HEK293 (cell line): ENCODE results near the gene DNAH9.

ENCODE experiments used
- CTCF ChIP-seq: fragments of 450-650 bp; formaldehyde crosslinking; IDR thresholded peaks from 2 replicates; pipeline ENCODE4 v1.5.1; 2016; ENCODE audit warnings: missing biosample characterization, missing genetic modification characterization
- HOXA7 ChIP-seq: sonication (generic); formaldehyde crosslinking; IDR thresholded peaks from 2 replicates; pipeline ENCODE4 v1.8.1; 2022; ENCODE audit warnings: missing genetic modification reagents, borderline replicate concordance
- KLF17 ChIP-seq: fragments of 450-650 bp; formaldehyde crosslinking; IDR thresholded peaks from 2 replicates; pipeline ENCODE4 v1.5.1; 2016; ENCODE audit warnings: missing biosample characterization, missing genetic modification characterization
- SP2 ChIP-seq: fragments of 450-650 bp; formaldehyde crosslinking; IDR thresholded peaks from 2 replicates; pipeline ENCODE4 v1.5.1; 2016; ENCODE audit warnings: missing biosample characterization, missing genetic modification characterization
- ZBTB11 ChIP-seq: fragments of 450-650 bp; formaldehyde crosslinking; conservative IDR thresholded peaks from 2 replicates; pipeline ENCODE4 v1.5.1; 2016; ENCODE audit warnings: low read depth, missing biosample characterization, missing genetic modification characterization
- ZNF121 ChIP-seq: fragments of 450-650 bp; formaldehyde crosslinking; IDR thresholded peaks from 2 replicates; pipeline ENCODE4 v1.5.1; 2016; ENCODE audit warnings: missing biosample characterization, missing genetic modification characterization
- ZNF175 ChIP-seq: fragments of 450-650 bp; formaldehyde crosslinking; IDR thresholded peaks from 2 replicates; pipeline ENCODE4 v1.5.1; 2016; ENCODE audit warnings: missing biosample characterization, missing genetic modification characterization
- ZNF23 ChIP-seq: fragments of 450-650 bp; formaldehyde crosslinking; IDR thresholded peaks from 2 replicates; pipeline ENCODE4 v1.5.1; 2016; ENCODE audit warnings: missing biosample characterization, missing genetic modification characterization, borderline replicate concordance
- ZNF266 ChIP-seq: fragments of 450-650 bp; formaldehyde crosslinking; IDR thresholded peaks from 2 replicates; pipeline ENCODE4 v1.5.1; 2016; ENCODE audit warnings: missing biosample characterization, missing genetic modification characterization, low read depth
- ZNF394 ChIP-seq: fragments of 450-650 bp; formaldehyde crosslinking; IDR thresholded peaks from 2 replicates; pipeline ENCODE4 v1.5.1; 2016; ENCODE audit warnings: missing biosample characterization, missing genetic modification characterization, mild to moderate bottlenecking, moderate library complexity, borderline replicate concordance
- ZNF398 ChIP-seq: fragments of 450-650 bp; formaldehyde crosslinking; IDR thresholded peaks from 2 replicates; pipeline ENCODE4 v1.5.1; 2017; ENCODE audit warnings: missing biosample characterization, missing genetic modification characterization

- TF ChIP-seq HOXA7 (CRISPR knock-in tag) (no peak), CTCF (no peak), ZNF23 (tag by site-specific recombination) (no peak), ZBTB11 (tag by site-specific recombination) (no peak), ZNF394 (tag by site-specific recombination) (no peak), SP2 (tag by site-specific recombination) (no peak), KLF17 (tag by site-specific recombination) (no peak), ZNF121 (tag by site-specific recombination) (no peak), ZNF266 (tag by site-specific recombination) (no peak), ZNF175 (tag by site-specific recombination) (no peak), ZNF398 (tag by site-specific recombination) (no peak)
Measured at GRCh38 chr17:11561702-11562101, 36.6 kb upstream of the DNAH9 start.
